Femur (tissue), 1 donor: ENCODE measurements around the gene KREMEN1.
"Not testable (repeated sequence)": the region's sequence is repeated elsewhere in the genome, so short reads cannot be mapped to it uniquely, and the experiment has no call there.

Experiments
- DNase-seq: peaks from one replicate; pipeline ENCODE4 v3.0.0-alpha.2; 2017

KREMEN1 gene

DNA sequence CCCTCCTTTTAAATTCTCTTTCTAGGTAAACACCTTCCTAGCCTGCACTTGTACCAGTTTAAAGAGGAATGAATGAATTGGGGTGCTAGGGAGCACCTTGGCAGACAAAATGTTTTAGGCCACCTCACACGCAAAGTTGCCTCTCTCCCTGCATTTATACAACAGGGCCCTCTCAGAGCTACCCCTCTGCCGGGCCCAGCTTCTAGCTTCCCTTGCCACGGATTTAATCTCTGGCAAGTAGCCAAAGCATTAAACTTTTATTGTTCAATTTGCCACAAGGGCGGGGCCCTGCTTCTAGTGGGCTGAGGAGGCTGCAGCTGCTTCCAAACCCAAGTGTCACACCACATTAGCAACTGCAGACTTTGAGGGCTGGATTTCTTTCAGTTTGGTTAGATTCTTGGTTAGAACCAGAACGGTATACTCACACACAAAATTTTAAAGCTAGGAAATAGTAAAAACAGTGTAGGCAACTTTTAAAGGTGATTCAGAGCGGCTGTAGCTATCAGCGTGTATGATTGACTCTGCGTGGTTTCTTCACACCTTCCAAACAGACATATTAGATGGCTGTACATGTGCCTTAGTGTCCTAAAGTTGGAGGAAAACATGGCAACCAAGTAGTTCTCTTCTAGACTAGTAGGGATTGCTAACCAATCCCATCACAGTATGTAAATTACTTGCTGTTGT, 6.5 kb downstream of the KREMEN1 start:
- peak; percentile 69 for DNase-seq

DNA sequence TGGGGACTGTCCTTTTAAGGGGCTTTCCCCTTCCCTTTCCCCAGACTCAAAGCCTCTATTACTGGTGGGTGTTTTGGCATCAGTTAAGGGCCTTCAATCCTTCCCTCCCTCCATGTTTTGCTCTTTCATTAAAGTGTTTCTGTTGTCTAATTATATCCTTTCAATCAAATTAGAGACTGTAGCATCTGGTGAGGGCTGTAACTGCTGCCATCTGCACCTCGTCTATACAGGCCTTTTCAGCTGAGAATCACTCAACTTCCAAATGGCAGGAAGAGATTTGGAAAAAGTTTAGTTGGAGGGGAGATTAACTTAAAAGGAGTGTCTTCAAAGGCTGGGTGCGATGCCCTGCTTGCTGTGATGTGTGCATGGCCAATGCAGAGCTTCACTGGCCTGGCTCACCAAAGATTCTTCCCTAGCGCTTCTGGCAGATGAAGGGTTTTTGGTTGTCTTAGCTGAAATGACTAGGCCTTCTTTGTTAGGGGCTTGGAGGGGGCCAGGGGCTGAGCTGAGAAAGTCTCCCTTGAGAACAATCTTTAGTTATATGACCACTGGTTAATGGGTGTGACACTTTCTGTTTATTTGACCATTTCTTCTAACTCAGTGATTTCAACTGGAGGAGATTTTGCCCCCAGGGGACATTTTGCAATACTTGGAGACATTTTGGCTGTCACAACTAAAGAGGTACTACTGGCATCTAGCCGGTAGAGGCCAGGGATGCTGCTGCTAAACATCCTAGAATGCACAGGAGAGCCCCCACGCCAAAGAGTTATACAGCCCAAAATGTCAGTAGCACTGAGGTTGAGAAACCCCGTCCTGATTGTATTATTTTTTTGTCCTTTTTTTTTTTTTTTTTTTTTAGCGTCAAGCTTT, 7.5 kb downstream of the KREMEN1 start:
- DNase-seq, result no peak

GRCh38 chr22:29081517-29082236, 8.8 kb downstream of the KREMEN1 start:
- DNase-seq, result no peak

- DNase-seq, result no peak
Measured at GRCh38 chr22:29082826-29083545, 10.2 kb downstream of the KREMEN1 start.

DNA sequence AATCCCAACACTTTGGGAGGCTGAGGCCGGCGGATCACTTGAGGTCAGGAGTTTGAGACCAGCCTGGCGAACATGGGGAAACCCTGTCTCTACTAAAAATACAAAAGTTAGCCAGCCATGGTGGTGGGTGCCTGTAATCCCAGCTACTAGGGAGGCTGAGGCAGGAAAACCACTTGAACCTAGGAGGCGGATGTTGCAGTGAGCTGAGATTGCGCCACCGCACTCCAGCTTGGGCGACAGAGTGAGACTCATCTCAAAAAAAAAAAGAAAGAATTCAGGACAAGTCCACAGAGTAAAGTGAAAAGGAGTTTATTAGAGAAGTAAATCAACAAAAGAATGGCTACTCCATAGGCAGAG, 10.7 kb downstream of the KREMEN1 start:
- DNase-seq, result not testable (repeated sequence)

- no peak for DNase-seq
Measured at GRCh38 chr22:29083933-29084591, 11.2 kb downstream of the KREMEN1 start.

GRCh38 chr22:29087012-29087411, 14.2 kb downstream of the KREMEN1 start:
- DNase-seq, result no peak

- DNase-seq, result no peak
Measured at GRCh38 chr22:29088809-29089208, 16.0 kb downstream of the KREMEN1 start.

DNA sequence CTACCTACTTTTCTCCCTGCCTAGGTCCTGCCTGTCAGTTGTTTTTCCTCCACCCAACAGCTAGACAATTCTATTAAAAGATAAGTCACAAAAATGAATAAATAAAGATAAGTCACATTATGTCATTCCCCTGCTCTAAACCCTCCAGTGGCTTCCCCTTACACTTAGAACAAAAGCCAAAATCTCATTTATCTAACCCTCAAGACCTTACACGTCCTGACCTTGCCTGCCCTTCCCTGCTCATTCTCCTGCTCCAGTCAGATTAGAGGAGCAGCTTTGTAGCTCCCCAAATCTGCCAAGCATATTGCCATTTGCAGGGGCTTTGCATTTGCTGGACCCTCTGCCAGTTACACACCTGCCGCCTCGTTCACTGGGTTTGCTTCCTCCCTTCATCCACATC, 16.7 kb downstream of the KREMEN1 start:
- no peak for DNase-seq

DNA sequence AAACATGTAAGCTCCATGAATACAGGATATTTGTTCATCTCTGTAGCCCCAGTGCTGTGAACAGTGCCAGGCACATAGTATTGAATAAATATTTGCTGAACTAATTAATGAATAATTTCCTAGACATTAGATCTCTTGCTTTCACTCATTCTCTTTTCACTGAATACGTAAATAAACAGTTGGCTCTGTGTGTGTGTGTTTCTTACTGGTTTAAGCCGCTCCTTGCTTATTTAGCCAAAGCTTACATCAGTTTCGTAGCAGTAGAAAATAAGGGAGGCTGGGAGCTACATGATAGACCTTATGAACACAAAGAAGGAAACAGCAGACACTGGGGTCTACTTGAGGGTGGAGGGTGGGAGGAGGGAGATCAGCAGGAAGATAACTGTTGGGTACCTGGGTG, 17.2 kb downstream of the KREMEN1 start:
- no peak for DNase-seq

DNA sequence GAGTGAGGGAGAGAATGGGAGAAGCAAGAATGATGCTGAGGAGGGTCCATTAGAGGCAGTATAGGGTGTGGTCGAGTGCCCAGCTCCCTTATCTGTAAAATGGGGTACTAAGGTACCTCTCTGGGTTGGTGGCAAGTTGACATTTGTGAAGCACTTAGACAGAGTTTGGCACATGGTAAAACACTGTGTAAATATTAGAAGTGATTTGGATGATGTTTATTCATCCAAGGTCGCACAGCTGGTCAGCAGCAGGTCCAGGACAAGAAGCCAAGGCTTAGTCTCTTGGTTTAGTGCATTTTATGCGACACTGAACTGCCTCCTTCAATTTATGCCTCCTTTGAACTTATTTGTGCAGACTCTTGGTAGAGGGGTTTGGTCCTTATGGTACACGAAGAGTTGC, 19.4 kb downstream of the KREMEN1 start:
- no peak for DNase-seq

DNA sequence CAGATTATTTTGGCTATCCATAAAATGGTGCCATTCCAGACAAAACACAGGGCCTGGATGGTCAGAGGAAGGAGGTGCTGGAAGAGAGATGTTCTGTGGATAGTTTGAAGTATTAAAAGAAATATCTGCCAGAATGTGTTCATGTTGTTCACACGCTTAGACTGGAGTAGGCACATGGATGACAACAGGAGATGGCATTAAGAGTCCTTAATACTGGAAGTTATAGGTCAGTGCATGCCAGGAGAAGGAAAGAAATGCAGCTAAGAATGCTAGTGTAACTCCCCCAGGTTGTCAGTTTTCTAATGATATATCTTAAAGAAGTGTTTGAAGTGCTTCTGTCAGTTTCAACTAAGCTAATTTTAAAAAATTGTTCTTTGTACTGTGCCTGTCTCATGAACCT, 20.2 kb downstream of the KREMEN1 start:
- no peak for DNase-seq

GRCh38 chr22:29093501-29094300, 20.9 kb downstream of the KREMEN1 start:
- DNase-seq, result no peak

GRCh38 chr22:29095459-29095858, 22.6 kb downstream of the KREMEN1 start:
- no peak for DNase-seq

GRCh38 chr22:29096736-29097669, 24.2 kb downstream of the KREMEN1 start:
- DNase-seq, result no peak

- no peak for DNase-seq
Measured at GRCh38 chr22:29098296-29098695, 25.5 kb downstream of the KREMEN1 start.

DNA sequence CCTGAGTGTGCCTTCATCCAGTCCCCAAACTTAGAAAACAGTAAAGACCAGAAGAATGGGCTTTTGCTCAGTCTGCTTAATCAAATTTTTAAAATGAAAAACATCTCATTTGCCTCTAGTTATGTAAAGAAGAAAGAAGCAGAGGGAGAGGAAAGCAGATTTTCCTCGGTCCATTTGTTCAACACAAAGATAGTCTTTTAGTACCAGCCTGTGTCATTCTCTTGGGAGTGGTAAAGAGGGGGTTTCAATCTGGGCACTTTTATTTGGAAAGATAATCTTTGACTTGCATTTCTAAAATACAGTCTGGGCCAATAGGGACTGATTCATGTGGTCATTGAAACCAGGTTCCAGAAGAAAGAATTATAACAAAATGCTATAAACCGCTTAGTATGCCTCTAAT, 29.5 kb downstream of the KREMEN1 start:
- DNase-seq, result no peak

GRCh38 chr22:29103121-29103520, 30.3 kb downstream of the KREMEN1 start:
- DNase-seq, result no peak

GRCh38 chr22:29105468-29105867, 32.6 kb downstream of the KREMEN1 start:
- DNase-seq, result no peak

DNA sequence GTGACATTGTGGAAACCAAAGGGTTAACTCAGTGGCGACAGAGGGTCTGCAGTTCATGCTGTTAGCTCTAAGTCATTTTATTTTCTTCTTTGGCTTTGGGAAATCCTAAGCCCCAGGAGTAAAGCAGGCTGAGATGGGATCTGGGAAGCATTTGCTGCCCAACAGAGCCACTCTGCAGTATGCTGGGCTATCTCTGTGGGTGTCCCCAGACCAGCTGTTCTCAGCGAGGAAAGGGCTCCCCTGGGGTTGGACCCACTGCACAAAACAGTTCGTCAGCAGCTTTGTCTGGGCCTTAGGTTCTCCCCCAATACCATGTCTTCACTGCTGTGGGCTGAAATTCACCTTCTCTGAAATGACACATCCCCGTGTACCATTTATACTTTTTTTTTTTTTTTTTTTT, 34.0 kb downstream of the KREMEN1 start:
- DNase-seq, result no peak
